HepG2 (cell line): ENCODE measurements around the gene QPCT. TPM values are rescaled to one million over a fixed set of nuclear protein-coding genes. Genes with fewer than 3 reads are reported as not detected.
A peak's percentile ranks its signal among the peaks of the same experiment; 100 is the strongest.

Experiments
- HOXA5 ChIP-seq: sonication (generic); formaldehyde crosslinking; IDR thresholded peaks from 2 replicates; pipeline ENCODE4 v1.4.0; 2020; ENCODE audit warnings: missing genetic modification reagents
- PCBP2 ChIP-seq: fragments of 200-400 bp; formaldehyde crosslinking; optimal IDR thresholded peaks from 2 replicates; pipeline ENCODE3; 2018; ENCODE audit warnings: low read length, low read depth; ENCODE audit not compliant: poor library complexity, severe bottlenecking
- SETDB1 ChIP-seq: sonication (generic); formaldehyde crosslinking; IDR thresholded peaks from 2 replicates; pipeline ENCODE4 v1.5.1; 2020; ENCODE audit warnings: missing genetic modification reagents, mild to moderate bottlenecking, borderline replicate concordance
- SRF ChIP-seq: IDR thresholded peaks from 2 replicates; pipeline ENCODE4 v1.6.1; 2011; ENCODE audit warnings: mild to moderate bottlenecking, low read depth, low read length, moderate library complexity
- TCF7 ChIP-seq: sonication (generic); IDR thresholded peaks from 2 replicates; pipeline ENCODE4 v1.6.1; 2016; ENCODE audit warnings: antibody characterized with exemption, low read depth
- ZNF333 ChIP-seq: sonication (generic); formaldehyde crosslinking; IDR thresholded peaks from 2 replicates; pipeline ENCODE4 v1.4.0; 2020; ENCODE audit warnings: mild to moderate bottlenecking, missing genetic modification reagents, borderline replicate concordance
- ZNF577 ChIP-seq: sonication (generic); formaldehyde crosslinking; IDR thresholded peaks from 2 replicates; pipeline ENCODE4 v1.4.0; 2020; ENCODE audit warnings: mild to moderate bottlenecking, low read depth, missing genetic modification reagents, borderline replicate concordance
- ZNF713 ChIP-seq: sonication (generic); formaldehyde crosslinking; IDR thresholded peaks from 2 replicates; pipeline ENCODE4 v1.4.0; 2020; ENCODE audit warnings: mild to moderate bottlenecking, missing genetic modification reagents
- polyA plus RNA-seq, 8 experiments: library from polyadenylated mRNA; depleted of rRNA in 3 of 8; stranded (reverse) in 7 of 8; unstranded in 1 of 8; fragments of >200 nt; fragmentation: Illumina TruSeq in 4 of 8; extraction: Trizol in 4 of 8; gene quantifications; 2 replicates each; pipeline versions ENCODE4 v1.2.1 to v1.2.3, GENCODE V29; 2011 to 2016; ENCODE audit warnings: low read depth in 4 of 8, missing spikeins in 1 of 8, mixed read lengths in 1 of 8; ENCODE audit not compliant: insufficient read depth in 1 of 8
- total RNA-seq, 5 experiments: library from RNA; depleted of rRNA; stranded (reverse); fragments of >200 nt; fragmentation: Illumina TruSeq; extraction: Trizol; gene quantifications; 2 replicates each; pipeline ENCODE4 v1.2.3, GENCODE V29; 2016; ENCODE audit warnings: low read depth in 1 of 5
- TF ChIP-seq, protein P1 (sequence below): sonication (generic); formaldehyde crosslinking; IDR thresholded peaks from 2 replicates; pipeline ENCODE4 v1.8.0; 2022; ENCODE audit warnings: mild to moderate bottlenecking, missing genetic modification reagents, moderate library complexity
- TF ChIP-seq, protein P2 (sequence below): sonication (generic); formaldehyde crosslinking; IDR thresholded peaks from 2 replicates; pipeline ENCODE4 v1.5.1; 2020; ENCODE audit warnings: missing genetic modification reagents, mild to moderate bottlenecking, borderline replicate concordance
- TF ChIP-seq, protein P3 (sequence below), 2 experiments: sonication (generic) in 1 of 2; formaldehyde crosslinking in 1 of 2; IDR thresholded peaks; 2 replicates each; pipeline versions ENCODE4 v1.4.0 to v1.6.1; 2016 to 2020; ENCODE audit warnings: borderline replicate concordance in 1 of 2, low read depth in 1 of 2, mild to moderate bottlenecking in 1 of 2, missing genetic modification reagents in 1 of 2
- TF ChIP-seq, protein P4 (sequence below): sonication (generic); formaldehyde crosslinking; IDR thresholded peaks from 2 replicates; pipeline ENCODE4 v1.4.0; 2020; ENCODE audit warnings: mild to moderate bottlenecking, low read depth, missing genetic modification reagents
- TF ChIP-seq, protein P5 (sequence below): IDR thresholded peaks from 2 replicates; pipeline ENCODE4 v1.6.1; 2016

The QPCT gene
- total and polyA plus RNA-seq, 2 of the 13 experiments (the other 11 are each of a cell fraction or from before 2014, with no cell fraction given) = 0.77 to 1.2 TPM

DNA sequence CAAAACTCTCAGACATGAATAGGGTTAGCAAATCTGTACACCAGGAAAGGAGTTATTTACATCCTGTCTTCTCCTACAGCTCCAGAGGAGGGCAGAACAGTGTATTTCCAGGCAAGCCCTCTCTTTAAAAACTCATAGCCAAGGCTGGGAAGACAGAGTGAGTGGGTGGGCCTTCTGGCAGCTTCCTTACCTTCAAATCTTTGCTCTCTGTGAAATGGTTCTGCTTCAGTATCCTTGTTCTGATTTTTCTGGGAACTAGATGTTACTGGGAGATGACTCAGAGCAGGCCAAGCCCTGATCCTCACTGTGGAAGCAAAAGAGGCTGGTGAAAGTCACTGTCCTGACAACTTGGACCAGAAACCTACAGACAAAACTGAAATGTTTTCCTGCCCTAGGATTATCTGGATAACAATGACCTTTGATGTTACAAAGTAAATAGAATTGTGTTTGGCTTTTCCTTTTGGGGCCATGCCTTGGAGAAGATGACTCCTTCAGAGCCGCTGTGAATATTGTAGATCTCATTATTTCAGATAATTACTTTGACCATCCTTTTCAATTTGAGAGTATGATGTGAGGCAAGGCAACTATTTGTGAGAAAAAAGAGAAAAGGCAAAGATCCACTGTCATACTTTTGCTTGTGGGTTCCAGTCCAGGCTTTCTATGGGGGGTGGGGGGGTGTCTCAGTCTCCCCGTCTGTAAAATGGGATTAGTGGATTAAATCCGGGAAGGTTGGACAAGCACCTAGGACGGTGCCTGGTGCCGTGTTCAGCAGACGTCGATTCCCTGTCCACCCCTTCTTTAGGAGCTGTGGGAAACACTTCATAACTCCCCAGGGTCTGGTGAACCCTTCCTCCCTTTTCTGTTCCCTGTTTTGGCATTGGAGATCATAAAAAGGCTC is 644 bp upstream of the QPCT start (continued):
- TF ChIP-seq, protein P1, sequence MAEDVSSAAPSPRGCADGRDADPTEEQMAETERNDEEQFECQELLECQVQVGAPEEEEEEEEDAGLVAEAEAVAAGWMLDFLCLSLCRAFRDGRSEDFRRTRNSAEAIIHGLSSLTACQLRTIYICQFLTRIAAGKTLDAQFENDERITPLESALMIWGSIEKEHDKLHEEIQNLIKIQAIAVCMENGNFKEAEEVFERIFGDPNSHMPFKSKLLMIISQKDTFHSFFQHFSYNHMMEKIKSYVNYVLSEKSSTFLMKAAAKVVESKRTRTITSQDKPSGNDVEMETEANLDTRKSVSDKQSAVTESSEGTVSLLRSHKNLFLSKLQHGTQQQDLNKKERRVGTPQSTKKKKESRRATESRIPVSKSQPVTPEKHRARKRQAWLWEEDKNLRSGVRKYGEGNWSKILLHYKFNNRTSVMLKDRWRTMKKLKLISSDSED (CRISPR knock-in tag) = no peak
- peak; percentile 68 for TF ChIP-seq SRF
- TF ChIP-seq, protein P2, sequence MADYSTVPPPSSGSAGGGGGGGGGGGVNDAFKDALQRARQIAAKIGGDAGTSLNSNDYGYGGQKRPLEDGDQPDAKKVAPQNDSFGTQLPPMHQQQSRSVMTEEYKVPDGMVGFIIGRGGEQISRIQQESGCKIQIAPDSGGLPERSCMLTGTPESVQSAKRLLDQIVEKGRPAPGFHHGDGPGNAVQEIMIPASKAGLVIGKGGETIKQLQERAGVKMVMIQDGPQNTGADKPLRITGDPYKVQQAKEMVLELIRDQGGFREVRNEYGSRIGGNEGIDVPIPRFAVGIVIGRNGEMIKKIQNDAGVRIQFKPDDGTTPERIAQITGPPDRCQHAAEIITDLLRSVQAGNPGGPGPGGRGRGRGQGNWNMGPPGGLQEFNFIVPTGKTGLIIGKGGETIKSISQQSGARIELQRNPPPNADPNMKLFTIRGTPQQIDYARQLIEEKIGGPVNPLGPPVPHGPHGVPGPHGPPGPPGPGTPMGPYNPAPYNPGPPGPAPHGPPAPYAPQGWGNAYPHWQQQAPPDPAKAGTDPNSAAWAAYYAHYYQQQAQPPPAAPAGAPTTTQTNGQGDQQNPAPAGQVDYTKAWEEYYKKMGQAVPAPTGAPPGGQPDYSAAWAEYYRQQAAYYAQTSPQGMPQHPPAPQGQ = no peak
- no peak for TF ChIP-seq HOXA5 (CRISPR knock-in tag)
- TF ChIP-seq, protein P3, sequence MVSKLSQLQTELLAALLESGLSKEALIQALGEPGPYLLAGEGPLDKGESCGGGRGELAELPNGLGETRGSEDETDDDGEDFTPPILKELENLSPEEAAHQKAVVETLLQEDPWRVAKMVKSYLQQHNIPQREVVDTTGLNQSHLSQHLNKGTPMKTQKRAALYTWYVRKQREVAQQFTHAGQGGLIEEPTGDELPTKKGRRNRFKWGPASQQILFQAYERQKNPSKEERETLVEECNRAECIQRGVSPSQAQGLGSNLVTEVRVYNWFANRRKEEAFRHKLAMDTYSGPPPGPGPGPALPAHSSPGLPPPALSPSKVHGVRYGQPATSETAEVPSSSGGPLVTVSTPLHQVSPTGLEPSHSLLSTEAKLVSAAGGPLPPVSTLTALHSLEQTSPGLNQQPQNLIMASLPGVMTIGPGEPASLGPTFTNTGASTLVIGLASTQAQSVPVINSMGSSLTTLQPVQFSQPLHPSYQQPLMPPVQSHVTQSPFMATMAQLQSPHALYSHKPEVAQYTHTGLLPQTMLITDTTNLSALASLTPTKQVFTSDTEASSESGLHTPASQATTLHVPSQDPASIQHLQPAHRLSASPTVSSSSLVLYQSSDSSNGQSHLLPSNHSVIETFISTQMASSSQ (IDR thresholded peaks at IDR 0.05; ENCODE audit: low read depth) = no peak
- TF ChIP-seq, protein P3 (CRISPR knock-in tag; IDR thresholded peaks at IDR 0.05; ENCODE audit: borderline replicate concordance) = no peak
- TF ChIP-seq ZNF333 (CRISPR knock-in tag) = no peak
- TF ChIP-seq SETDB1 (CRISPR knock-in tag) = no peak
- peak; percentile 46; the same call in 1 of the 2 replicates for TF ChIP-seq TCF7
- TF ChIP-seq, protein P4, sequence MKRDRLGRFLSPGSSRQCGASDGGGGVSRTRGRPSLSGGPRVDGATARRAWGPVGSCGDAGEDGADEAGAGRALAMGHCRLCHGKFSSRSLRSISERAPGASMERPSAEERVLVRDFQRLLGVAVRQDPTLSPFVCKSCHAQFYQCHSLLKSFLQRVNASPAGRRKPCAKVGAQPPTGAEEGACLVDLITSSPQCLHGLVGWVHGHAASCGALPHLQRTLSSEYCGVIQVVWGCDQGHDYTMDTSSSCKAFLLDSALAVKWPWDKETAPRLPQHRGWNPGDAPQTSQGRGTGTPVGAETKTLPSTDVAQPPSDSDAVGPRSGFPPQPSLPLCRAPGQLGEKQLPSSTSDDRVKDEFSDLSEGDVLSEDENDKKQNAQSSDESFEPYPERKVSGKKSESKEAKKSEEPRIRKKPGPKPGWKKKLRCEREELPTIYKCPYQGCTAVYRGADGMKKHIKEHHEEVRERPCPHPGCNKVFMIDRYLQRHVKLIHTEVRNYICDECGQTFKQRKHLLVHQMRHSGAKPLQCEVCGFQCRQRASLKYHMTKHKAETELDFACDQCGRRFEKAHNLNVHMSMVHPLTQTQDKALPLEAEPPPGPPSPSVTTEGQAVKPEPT = no peak
- TF ChIP-seq, protein P5, sequence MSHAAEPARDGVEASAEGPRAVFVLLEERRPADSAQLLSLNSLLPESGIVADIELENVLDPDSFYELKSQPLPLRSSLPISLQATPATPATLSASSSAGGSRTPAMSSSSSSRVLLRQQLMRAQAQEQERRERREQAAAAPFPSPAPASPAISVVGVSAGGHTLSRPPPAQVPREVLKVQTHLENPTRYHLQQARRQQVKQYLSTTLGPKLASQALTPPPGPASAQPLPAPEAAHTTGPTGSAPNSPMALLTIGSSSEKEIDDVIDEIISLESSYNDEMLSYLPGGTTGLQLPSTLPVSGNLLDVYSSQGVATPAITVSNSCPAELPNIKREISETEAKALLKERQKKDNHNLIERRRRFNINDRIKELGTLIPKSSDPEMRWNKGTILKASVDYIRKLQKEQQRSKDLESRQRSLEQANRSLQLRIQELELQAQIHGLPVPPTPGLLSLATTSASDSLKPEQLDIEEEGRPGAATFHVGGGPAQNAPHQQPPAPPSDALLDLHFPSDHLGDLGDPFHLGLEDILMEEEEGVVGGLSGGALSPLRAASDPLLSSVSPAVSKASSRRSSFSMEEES (CRISPR knock-in tag) = no peak
- no peak for TF ChIP-seq ZNF713
- TF ChIP-seq ZNF577 (CRISPR knock-in tag) = no peak
- no peak for TF ChIP-seq PCBP2
